HG02623 (cell line): Measurements from ENCODE around the gene DHDH.
"Not testable (repeated sequence)": the region's sequence is repeated elsewhere in the genome, so short reads cannot be mapped to it uniquely, and the experiment has no call there.

ENCODE experiments used
- ATAC-seq: cut with Tn5 transposase; IDR thresholded peaks from one replicate; pipeline ENCODE4 v1.9.1; 2021; ENCODE audit warnings: moderate library complexity; ENCODE audit not compliant: unreplicated experiment

Gene DHDH

GRCh38 chr19:48933382-48933932 lies at the start of gene DHDH:
Gene DHDH (plus strand): TSS chr19:48933699. CDS start chr19:48933722, 23 bp downstream.
- no peak for ATAC-seq

- ATAC-seq = no peak
Measured at GRCh38 chr19:48883726-48884125, 49.8 kb upstream of the DHDH start.

- ATAC-seq = no peak
Measured at GRCh38 chr19:48887861-48888612, 45.5 kb upstream of the DHDH start.

GRCh38 chr19:48889496-48889895 lies 44.0 kb upstream of the DHDH start:
- ATAC-seq = not testable (repeated sequence)

GRCh38 chr19:48890551-48890950 lies 42.9 kb upstream of the DHDH start:
- no peak for ATAC-seq

- ATAC-seq = no peak
Measured at GRCh38 chr19:48895226-48895625, 38.3 kb upstream of the DHDH start.

GRCh38 chr19:48896191-48896720 lies 37.2 kb upstream of the DHDH start:
- ATAC-seq = no peak

- no peak for ATAC-seq
Measured at GRCh38 chr19:48897181-48897580, 36.3 kb upstream of the DHDH start.

GRCh38 chr19:48899386-48899749 lies 34.1 kb upstream of the DHDH start:
- ATAC-seq = not testable (repeated sequence)

- ATAC-seq = peak; percentile 76
Measured at GRCh38 chr19:48899781-48900476, 33.6 kb upstream of the DHDH start, which contains the start of gene NUCB1. Gene NUCB1 (plus strand): TSS chr19:48900312. CDS start chr19:48900797, 485 bp downstream.

- ATAC-seq = no peak
Measured at GRCh38 chr19:48900477-48901406, 32.8 kb upstream of the DHDH start.

- ATAC-seq = not testable (repeated sequence)
Measured at GRCh38 chr19:48902291-48902690, 31.2 kb upstream of the DHDH start.

GRCh38 chr19:48903788-48904187 lies 29.7 kb upstream of the DHDH start:
- not testable (repeated sequence) for ATAC-seq

GRCh38 chr19:48905664-48906063 lies 27.8 kb upstream of the DHDH start:
- ATAC-seq = no peak

GRCh38 chr19:48906324-48906723 lies 27.2 kb upstream of the DHDH start:
- ATAC-seq = no peak

GRCh38 chr19:48907671-48908070 lies 25.8 kb upstream of the DHDH start:
- no peak for ATAC-seq

GRCh38 chr19:48909424-48910077 lies 23.9 kb upstream of the DHDH start:
- not testable (repeated sequence) for ATAC-seq

GRCh38 chr19:48910803-48911202 lies 22.7 kb upstream of the DHDH start:
- no peak for ATAC-seq

GRCh38 chr19:48913114-48913889 lies 20.2 kb upstream of the DHDH start:
- no peak for ATAC-seq
